Calu3 (cell line): ENCODE results near the gene DCAF4. TPM values are rescaled to one million over a fixed set of nuclear protein-coding genes. Genes with fewer than 3 reads are reported as not detected.

Experiments used
- BruUV-seq: library from RNA; stranded (reverse); fragments of 400-500 nt; replicated peaks from 2 replicates; lab custom pipeline; 2021; lab: Mats Ljungman, UMichigan
- CTCF ChIA-PET: fragments of 300-600 bp; sonication (Branson Sonifier 250); formaldehyde crosslinking; loops from one replicate; lab custom pipeline; 2022; ENCODE audit warnings: antibody characterized with exemption; lab: Charles Lee
- DNase-seq: peaks from one replicate; pipeline ENCODE4 v3.0.0; 2022
- H3K27ac Mint-ChIP-seq: one replicate; pipeline ENCODE4 v1.8.0; 2022; ENCODE audit warnings: mixed read lengths; ENCODE audit not compliant: unreplicated experiment
- H3K27me3 Mint-ChIP-seq: one replicate; pipeline ENCODE4 v1.8.0; 2022; ENCODE audit warnings: mixed read lengths; ENCODE audit not compliant: unreplicated experiment
- H3K36me3 Mint-ChIP-seq: one replicate; pipeline ENCODE4 v1.8.0; 2022; ENCODE audit warnings: mild to moderate bottlenecking, moderate library complexity, mixed read lengths; ENCODE audit not compliant: insufficient read depth, unreplicated experiment
- H3K4me1 Mint-ChIP-seq: one replicate; pipeline ENCODE4 v1.8.0; 2022; ENCODE audit warnings: mild to moderate bottlenecking, low read depth, mixed read lengths; ENCODE audit not compliant: unreplicated experiment
- H3K4me3 Mint-ChIP-seq: one replicate; pipeline ENCODE4 v1.8.0; 2022; ENCODE audit warnings: mild to moderate bottlenecking, low read depth, moderate library complexity, mixed read lengths; ENCODE audit not compliant: unreplicated experiment
- H3K9me3 Mint-ChIP-seq: one replicate; pipeline ENCODE4 v1.8.0; 2022; ENCODE audit warnings: low read depth, mixed read lengths; ENCODE audit not compliant: unreplicated experiment
- intact Hi-C: fragments of 100-400 bp; cut with micrococcal nuclease; formaldehyde crosslinking; loops from one replicate; pipeline ENCODE4 v1.10.0; 2022; ENCODE audit not compliant: unreplicated experiment
- total RNA-seq: library from RNA; stranded (reverse); gene quantifications from 2 replicates; pipeline ENCODE4 v1.2.3, GENCODE V29; 2022
- TF ChIP-seq, protein P1 (sequence below): fragments of 200-600 bp; IDR thresholded peaks from one replicate; pipeline ENCODE4 v1.8.0; 2022; ENCODE audit warnings: antibody characterized with exemption; ENCODE audit not compliant: unreplicated experiment

DCAF4 gene
- total RNA-seq, 1 experiment from 2014 or later, result 20.8 TPM

DNA sequence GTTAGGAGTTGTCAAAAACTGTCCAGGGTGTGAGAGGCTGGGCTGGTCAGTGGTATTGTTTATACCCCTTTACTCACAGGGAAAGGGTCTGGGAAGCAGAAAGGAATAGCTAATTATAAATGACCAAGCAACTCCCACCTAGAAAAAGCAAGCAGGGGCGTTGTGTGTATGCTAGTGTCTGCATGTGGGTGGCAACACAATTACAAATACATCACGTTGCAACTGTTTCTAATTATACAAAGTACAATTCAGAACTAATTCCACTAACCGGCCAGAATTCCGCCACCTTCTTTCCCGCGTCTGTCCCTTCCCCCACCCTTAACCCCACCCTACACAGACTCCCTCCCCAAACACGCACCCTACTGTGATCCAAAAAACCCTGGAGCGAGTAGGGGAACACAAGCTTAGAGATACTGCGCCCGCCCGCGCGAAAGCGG, 34.6 kb upstream of the DCAF4 start:
- H3K9me3 Mint-ChIP-seq, result no peaks in the 10 kb centered on the region
- H3K4me1 Mint-ChIP-seq, result no peaks in the 10 kb centered on the region
- no peak overlapping the region for H3K27ac Mint-ChIP-seq
- H3K36me3 Mint-ChIP-seq, result peaks cover 27% of the 10 kb centered on the region
- TSS peak; percentile 41 for BruUV-seq
- TF ChIP-seq, protein P1, sequence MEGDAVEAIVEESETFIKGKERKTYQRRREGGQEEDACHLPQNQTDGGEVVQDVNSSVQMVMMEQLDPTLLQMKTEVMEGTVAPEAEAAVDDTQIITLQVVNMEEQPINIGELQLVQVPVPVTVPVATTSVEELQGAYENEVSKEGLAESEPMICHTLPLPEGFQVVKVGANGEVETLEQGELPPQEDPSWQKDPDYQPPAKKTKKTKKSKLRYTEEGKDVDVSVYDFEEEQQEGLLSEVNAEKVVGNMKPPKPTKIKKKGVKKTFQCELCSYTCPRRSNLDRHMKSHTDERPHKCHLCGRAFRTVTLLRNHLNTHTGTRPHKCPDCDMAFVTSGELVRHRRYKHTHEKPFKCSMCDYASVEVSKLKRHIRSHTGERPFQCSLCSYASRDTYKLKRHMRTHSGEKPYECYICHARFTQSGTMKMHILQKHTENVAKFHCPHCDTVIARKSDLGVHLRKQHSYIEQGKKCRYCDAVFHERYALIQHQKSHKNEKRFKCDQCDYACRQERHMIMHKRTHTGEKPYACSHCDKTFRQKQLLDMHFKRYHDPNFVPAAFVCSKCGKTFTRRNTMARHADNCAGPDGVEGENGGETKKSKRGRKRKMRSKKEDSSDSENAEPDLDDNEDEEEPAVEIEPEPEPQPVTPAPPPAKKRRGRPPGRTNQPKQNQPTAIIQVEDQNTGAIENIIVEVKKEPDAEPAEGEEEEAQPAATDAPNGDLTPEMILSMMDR, result no peak
- CTCF ChIA-PET, result interaction anchor here (0.6 to 1.5 kb wide), 5 partner anchors 14 to 1184 kb away, joined by 3 to 6 read pairs (median 5); no protein-coding TSS in a partner anchor
- H3K27me3 Mint-ChIP-seq, result peaks cover 48% of the 10 kb centered on the region
- DNase-seq, result no peak
- intact Hi-C loops, result no loop called here
- peak overlapping the region; percentile 84 for H3K4me3 Mint-ChIP-seq

DNA sequence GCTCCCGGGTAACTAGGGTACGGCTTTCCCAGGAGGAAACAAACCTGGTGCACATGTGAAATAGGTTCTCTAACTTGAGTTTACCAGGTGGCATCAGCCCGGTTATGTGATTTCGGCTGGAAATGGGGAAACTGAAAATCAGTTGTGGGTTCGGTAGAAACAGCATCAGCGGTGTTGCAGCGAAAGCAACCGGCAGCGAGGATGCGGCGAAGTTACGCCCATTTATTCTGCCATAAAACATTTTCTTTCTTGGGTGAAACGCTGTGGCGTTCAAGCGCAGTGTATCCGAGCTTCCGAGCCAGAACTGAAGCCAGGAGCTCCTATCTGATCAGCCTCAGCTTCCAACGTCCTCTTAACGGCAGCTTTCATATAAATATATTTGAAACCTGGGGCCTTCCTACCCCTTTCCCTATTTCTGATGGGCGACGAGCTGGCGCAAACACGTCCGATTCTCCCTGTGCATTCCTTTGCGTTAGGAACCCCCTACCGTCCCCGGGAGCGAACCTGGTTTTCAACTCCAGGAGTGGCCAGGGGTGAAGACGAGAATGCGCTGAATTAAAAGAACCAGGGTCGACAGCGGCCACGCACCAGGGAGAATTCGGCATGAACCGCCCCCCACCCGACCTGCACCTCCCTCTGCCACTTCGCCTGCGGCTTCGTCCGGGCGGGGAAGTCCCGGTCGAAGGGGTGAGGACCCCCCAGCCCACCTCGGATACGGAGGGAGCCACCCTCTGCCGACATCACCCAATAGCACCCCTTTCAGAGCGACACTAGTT, 34.0 kb upstream of the DCAF4 start:
- Mint-ChIP-seq H3K4me3 (peak overlapping the region; percentile 84), H3K36me3 (peaks cover 27% of the 10 kb centered on the region), H3K27me3 (peaks cover 48% of the 10 kb centered on the region), H3K4me1 (no peaks in the 10 kb centered on the region), H3K9me3 (no peaks in the 10 kb centered on the region), H3K27ac (peak overlapping the region; percentile 41)
- DNase-seq, result peak; percentile 27
- no TSS peak for BruUV-seq
- intact Hi-C loops, result no loop called here
- TF ChIP-seq, protein P1, result no peak
- CTCF ChIA-PET, result interaction anchor here (0.6 to 1.5 kb wide), 5 partner anchors 13 to 1184 kb away, joined by 3 to 6 read pairs (median 5); no protein-coding TSS in a partner anchor

DNA sequence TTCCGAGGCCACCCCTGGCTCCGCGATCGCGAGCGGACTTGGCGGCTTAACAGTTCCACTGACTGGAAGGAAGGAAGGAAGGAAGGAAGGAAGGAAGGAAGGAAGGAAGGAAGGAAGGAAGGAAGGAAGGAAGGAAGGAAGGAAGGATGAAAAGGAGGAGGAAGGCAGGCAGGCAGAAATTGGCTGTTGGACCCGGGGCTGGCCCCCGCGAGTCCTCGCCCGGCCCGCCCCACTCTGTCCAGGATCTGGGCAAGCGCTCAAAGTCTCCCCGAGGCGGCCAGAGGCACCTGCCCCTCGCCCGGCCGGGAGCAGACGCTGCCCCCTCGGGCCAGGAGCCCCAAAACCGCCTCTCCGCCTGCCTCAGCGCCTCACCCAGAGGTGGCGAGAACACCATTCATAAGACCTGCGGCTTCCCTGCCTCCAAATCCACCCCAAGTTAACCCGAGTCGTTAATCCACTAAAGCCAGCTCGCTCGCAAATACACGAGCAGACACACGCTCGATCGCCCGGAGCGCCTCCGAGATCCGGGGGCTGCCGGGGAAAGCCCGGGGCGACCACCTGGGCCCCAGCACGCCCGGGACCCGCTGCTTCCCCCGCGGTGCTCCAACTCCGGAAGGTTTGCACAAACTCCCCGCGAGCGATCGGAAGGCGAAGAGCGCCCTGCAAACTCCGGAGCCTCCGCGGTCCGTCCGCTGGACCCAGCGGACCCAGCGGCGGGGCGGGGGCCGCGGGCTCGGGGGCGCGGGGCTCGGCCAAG, 33.2 kb upstream of the DCAF4 start:
- peaks cover 41% of the 10 kb centered on the region for H3K27me3 Mint-ChIP-seq
- BruUV-seq, result no TSS peak
- peak overlapping the region; percentile 41 for H3K27ac Mint-ChIP-seq
- H3K36me3 Mint-ChIP-seq, result peaks cover 27% of the 10 kb centered on the region
- intact Hi-C loops, result no loop called here
- CTCF ChIA-PET, result interaction anchor here (1.1 kb wide), 1 partner anchor 379 kb away, joined by 5 read pairs; no protein-coding TSS in a partner anchor
- TF ChIP-seq, protein P1, result no peak
- H3K9me3 Mint-ChIP-seq, result no peaks in the 10 kb centered on the region
- no peaks in the 10 kb centered on the region for H3K4me1 Mint-ChIP-seq
- DNase-seq, result peak; percentile 31
- H3K4me3 Mint-ChIP-seq, result peak overlapping the region; percentile 84

DNA sequence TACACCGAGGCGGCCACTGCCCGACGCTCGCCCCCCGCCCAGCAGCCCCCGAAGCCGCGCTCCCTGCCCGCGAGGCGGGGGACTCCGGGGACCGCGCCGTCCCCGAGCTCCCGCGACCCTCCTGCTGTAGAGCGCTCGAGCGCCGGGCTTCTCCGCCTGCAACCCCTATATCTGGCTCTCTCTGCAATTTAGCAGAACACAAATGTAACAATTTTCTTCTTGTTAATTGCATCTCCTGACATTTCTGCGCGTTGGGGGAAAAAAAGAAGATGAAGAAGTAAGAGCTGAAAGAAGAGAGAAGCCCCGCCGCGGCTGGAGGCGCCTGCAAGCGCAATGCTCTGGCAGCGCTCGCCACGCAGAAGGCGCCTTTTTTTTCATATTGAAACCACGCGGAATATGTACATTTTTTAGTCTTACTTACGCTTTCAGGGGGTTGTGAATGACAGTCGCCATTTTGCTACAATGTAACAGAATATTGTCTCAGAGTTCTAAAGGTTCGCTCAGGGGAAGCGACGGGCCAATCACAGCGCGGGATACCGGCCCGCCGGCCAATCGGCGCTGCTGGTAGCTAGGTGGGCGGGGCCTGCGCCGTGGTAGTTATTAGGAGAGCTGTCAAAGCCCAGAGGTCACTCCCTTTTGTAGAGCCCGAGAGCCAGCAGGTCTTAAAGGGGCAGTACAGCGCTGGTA, 32.5 kb upstream of the DCAF4 start, which contains the start of gene DPF3:
TSS of gene DPF3 (minus strand) at position 466 of the 687 bp plus-strand sequence. CDS start at position 453, 13 bp downstream.
- intact Hi-C loops, result loop anchor here (2.0 kb wide), 2 partner anchors 111 to 157 kb away; no protein-coding TSS in a partner anchor
- no peaks in the 10 kb centered on the region for H3K9me3 Mint-ChIP-seq
- H3K4me3 Mint-ChIP-seq, result peak within 1 kb of the TSS; percentile 84
- TF ChIP-seq, protein P1, result no peak
- H3K36me3 Mint-ChIP-seq, result peaks cover 27% of the 10 kb centered on the region
- CTCF ChIA-PET, result interaction anchor here (0.6 to 1.3 kb wide), 10 partner anchors 10 to 380 kb away, joined by 3 to 6 read pairs (median 4); partner anchors contain the start of gene ZFYVE1
- peaks cover 34% of the 10 kb centered on the region for H3K27me3 Mint-ChIP-seq
- DNase-seq, result peak; percentile 97
- H3K27ac Mint-ChIP-seq, result peak within 1 kb of the TSS; percentile 80
- no peaks in the 10 kb centered on the region for H3K4me1 Mint-ChIP-seq
- no TSS peak for BruUV-seq
